HG03432 (cell line): ENCODE results near the gene ITGAE.

Experiments
- ATAC-seq: cut with Tn5 transposase; IDR thresholded peaks from one replicate; pipeline ENCODE4 v1.9.1; 2021; ENCODE audit warnings: mild to moderate bottlenecking, moderate library complexity; ENCODE audit not compliant: unreplicated experiment

ITGAE gene

DNA sequence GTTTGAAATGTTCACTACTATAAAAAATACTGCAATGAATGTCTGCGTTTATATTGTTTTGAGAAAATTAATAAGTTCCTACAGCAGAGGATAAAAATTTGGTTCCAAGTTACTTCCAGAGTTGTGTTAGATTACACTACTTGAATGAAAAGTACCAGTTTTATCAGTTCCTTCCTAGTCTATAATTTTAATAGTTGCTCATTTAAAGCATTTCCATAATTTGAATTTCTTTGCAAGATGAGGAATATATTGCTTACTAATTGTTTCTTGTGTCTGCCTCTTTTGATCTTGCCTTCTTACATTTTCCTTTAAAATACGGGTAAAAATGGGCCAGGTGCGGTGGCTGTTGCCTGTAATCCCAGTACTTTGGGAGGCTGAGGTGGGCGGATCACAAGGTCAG is 128.4 kb downstream of the ITGAE start:
- ATAC-seq, result no peak

DNA sequence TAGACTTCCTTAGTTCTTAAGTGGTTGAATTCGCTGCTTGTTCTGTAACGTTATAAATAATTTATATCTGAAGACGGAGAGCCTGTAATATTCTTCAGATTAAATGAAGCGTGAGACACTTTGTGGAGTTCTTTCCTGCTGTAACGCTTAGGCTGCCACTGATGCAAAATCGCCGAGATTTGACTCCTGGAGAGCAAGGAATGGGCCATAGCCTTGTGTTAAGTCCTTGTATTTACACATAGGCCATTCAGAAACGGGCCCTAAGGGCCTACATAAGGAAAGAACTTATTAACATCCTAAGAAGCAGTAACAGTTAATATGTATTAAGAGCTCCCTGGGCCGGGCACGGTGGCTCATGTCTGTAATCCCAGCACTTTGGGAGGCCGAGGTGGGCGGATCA is 131.4 kb downstream of the ITGAE start:
- no peak for ATAC-seq

DNA sequence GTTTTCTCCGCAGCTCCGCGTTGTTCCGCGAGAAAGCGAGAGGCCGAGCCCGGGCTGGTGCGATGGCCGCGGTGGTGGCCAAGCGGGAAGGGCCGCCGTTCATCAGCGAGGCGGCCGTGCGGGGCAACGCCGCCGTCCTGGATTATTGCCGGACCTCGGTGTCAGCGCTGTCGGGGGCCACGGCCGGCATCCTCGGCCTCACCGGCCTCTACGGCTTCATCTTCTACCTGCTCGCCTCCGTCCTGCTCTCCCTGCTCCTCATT is 132.0 kb downstream of the ITGAE start:
- no peak for ATAC-seq

DNA sequence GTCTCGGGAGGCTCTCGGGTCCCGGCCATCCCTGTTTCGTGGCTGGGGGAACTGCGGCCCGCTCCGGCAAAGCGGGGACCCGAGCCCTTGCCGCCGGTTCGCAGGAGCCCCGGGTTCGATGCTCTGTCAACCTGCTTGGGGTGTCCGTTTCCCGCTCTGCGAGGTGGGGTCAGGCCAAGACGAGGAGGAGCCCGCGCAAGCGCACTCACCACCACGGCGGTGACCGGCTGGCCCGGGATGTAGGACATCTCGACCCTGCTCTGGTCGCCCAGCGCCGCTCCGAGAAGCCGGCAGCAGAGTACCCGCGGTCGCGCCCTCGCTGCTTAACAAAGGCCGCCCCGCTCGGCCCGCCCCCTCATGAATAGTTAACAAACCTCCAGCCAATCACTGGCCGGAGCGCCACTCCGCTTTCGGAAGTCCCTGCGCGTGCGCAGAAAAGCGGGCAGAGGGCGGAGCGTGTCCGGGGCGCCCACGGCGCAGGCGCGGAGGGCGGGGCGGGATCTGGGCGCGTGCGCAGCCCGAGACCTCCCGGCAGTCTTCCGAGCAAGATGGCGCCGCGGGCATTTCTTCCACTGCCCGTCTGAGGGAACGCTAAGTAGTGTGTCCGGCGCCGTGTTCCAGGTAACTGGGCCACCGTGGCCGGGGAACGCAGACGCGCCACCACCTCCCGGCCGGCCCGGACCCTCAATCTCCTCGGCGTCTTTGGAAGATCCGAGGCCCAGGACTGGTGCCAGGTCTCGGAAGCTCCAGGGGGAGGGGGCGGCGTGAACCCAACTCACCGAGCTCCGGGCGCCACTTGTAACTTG is 132.5 kb downstream of the ITGAE start, which contains the start of the genes EMC6 and TAX1BP3:
Gene EMC6, plus strand, starts transcription at position 534 of the 806 bp plus-strand sequence. CDS start 335 bp downstream, outside the sequence.
Gene TAX1BP3, minus strand, starts transcription at position 300 of the 806 bp plus-strand sequence. Its CDS starts 52 bp downstream, at position 248.
- peak; percentile 86 for ATAC-seq

DNA sequence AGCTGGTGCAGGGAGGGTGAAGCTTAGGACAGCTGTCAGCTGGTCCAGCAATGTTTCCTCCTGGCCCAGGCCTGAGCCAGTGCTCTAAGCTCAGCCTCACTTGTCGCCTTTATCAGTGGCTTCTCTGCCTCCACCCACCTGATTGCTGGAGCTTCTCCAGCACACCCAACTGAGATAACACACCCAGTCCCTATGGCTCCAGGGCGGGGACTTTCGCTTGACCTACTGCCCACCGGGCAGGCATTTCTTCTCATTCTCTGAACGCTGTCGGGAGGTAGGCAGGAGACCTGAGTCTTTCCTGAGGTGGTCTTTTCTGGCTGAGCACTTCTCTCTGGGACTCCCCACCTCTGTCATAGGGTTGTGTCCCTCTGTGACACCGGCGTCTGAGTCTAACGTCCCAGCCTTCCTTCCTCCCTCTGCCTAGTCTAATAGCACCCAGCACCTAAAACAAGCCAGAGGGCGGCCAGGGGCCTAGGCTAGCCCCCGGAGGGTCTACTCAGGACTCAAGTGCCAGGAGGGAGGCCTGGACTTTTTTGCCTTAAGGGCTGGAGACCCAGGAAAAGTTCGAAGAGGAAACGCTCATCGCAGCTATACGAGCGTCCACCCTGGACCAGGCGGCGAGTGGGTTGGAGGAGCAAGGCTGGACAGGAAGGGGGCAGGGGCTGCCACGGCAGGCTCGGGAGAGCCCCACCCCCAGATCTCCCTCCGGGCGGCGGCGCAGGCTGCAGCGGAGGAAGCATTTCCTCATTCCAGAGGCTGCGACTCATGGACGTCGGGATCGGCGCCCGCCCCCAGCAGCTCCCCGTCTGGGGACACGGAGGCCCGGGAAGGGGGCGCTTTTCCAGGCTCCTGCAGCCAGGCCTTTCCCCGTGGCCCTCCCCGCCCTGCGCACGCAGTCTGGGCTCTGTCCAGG is 133.4 kb downstream of the ITGAE start:
- ATAC-seq, result peak; percentile 10

DNA sequence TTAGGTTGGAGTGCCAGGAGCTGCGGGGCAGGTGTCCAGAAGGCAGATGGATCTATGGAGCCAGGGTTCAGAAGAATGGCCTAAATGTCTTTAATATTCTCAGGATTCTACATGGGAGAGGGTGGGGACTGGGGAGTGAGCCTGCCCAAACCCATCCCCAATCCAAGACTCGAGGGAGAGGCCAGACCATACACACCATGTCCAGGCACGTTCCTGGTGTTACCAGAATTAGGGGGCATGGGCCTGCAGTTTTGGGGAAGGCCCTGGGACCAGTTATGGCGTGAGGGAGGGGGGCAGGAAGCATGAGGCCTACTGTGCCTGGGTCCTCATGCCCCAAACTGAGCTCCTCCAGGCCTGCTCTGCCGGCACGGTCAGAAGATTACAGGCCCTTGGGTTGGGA is 134.5 kb downstream of the ITGAE start:
- ATAC-seq, result no peak

DNA sequence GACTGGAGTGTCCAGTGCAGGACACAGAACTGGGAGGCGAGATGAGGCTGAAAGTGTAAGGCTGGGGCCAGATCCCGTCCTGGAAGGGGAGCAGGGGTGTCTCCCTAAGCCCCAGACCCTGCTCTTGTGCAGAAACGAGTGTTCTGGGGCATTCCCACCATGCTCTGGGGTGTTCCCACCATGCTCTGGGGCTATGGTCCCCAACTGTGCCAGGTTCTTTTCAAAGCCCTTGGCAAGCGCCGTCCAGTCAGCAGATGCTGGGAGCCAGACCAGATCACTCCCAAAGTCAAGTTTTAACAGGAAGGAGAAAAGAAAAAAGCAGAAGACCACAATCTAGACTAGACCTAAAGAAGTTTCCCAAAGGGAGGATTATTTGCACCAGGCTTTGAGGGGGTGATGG is 135.2 kb downstream of the ITGAE start:
- no peak for ATAC-seq
